ENCODE data around the gene SV2A.

GRCh38 chr1:149936992-149937705 is 19.5 kb upstream of the SV2A start:
- TF ChIP-seq CTCF (IDR thresholded peaks at IDR 0.05; ENCODE audit: insufficient read depth, low read length) = no peak
- TF ChIP-seq REST (IDR thresholded peaks at IDR 0.05; ENCODE audit: insufficient replicate concordance, low read depth) = no peak
- TF ChIP-seq POLR2AphosphoS5 (IDR thresholded peaks at IDR 0.05; ENCODE audit: low read depth) = no peak

All from HL-60 (cell line).